Esophagus muscularis mucosa (tissue), 4 donors: ENCODE data around the gene PARN. TPM values are rescaled to one million over a fixed set of nuclear protein-coding genes. Genes with fewer than 3 reads are reported as not detected.

ENCODE experiments used
- DNase-seq: peaks from one replicate; pipeline ENCODE4 v3.0.0-alpha.2; 2017; ENCODE audit errors: extremely low spot score
- H3K27ac ChIP-seq, 4 donors: fragments of 200-600 bp; sonication (generic); replicated peaks in 1 of 4; 1 replicate in 3 of 4; 2 replicates in 1 of 4; pipeline ENCODE4 v1.5.1; 2016 to 2019; ENCODE audit warnings: mild to moderate bottlenecking in 1 of 4
- H3K27me3 ChIP-seq, 4 donors: fragments of 200-600 bp; sonication (generic); one replicate each; pipeline versions ENCODE4 v1.5.1 to v1.6.0; 2016 to 2019
- H3K36me3 ChIP-seq, 4 donors: fragments of 200-600 bp; sonication (generic); one replicate each; pipeline ENCODE4 v1.5.1; 2016 to 2019
- H3K4me1 ChIP-seq, 4 donors: fragments of 200-600 bp; sonication (generic); one replicate each; pipeline ENCODE4 v1.5.1; 2016 to 2019
- H3K4me3 ChIP-seq, 4 donors: fragments of 200-600 bp; sonication (generic); 1 replicate in 2 of 4; 2 replicates in 2 of 4; pipeline ENCODE4 v1.5.1; 2016 to 2019; ENCODE audit warnings: mild to moderate bottlenecking in 4 of 4, moderate library complexity in 1 of 4
- H3K9me3 ChIP-seq, 4 donors: fragments of 200-600 bp; sonication (generic); 1 replicate in 3 of 4; 2 replicates in 1 of 4; pipeline ENCODE4 v1.5.1; 2016 to 2019
- EP300 ChIP-seq: sonication (generic); formaldehyde crosslinking; IDR thresholded peaks from one replicate; pipeline ENCODE4 v1.6.1; 2017; ENCODE audit warnings: antibody characterized with exemption
- POLR2A ChIP-seq: fragments of 450-650 bp; IDR thresholded peaks from one replicate; pipeline ENCODE4 v1.6.1; 2017; ENCODE audit warnings: antibody characterized with exemption, moderate library complexity, mild to moderate bottlenecking, low read depth
- POLR2AphosphoS5 ChIP-seq, 2 donors: sonication (generic); formaldehyde crosslinking; IDR thresholded peaks; one replicate each; pipeline ENCODE4 v1.6.1; 2017; ENCODE audit warnings: antibody characterized with exemption in 2 of 2
- WGBS: methylation state at CpG from one replicate; pipeline ENCODE4 v1.1.5; 2018; 5-methylcytosine and 5-hydroxymethylcytosine counted together
- intact Hi-C: fragments of 100-400 bp; cut with DNase I; formaldehyde crosslinking; loops from one replicate; pipeline ENCODE4 v1.15.1; 2023
- total RNA-seq, 4 donors: library from RNA; depleted of rRNA; stranded (reverse); fragments of >200 nt; gene quantifications; one replicate each; pipeline versions ENCODE4 v1.1.0 to v1.2.1, GENCODE V29; 2016
- TF ChIP-seq, protein P1 (sequence below), 3 experiments: fragments of 200-600 bp in 2 of 3; fragments of 450-650 bp in 1 of 3; sonication (generic) in 2 of 3; IDR thresholded peaks; one replicate each; pipeline ENCODE4 v1.5.1; 2017 to 2019; ENCODE audit warnings: antibody characterized with exemption in 3 of 3, mild to moderate bottlenecking in 2 of 3, moderate library complexity in 1 of 3

PARN gene
- total RNA-seq, 4 donors from 2014 or later, result 32.6 to 43.5 (median 36.1) TPM

DNA sequence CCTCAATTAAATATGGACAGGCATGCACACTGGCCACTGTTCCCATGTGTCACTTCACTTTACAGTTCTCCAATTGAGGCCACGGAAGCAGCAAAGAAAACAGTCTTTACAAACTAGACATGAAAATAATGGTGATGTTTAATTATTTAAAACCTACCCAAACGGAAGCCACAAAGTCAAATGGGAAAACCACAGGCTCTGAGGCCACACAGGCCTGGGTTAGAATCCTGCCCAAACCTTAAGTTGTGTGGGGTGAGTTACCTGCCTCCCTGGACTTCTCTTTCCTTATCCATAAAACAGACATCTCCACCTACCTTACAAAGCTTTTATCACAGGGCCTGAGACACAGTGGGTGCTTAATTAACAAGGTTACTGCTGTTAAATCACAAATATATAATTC, 137.4 kb downstream of the PARN start:
- no peaks in the 10 kb centered on the region for H3K9me3 ChIP-seq
- 75% methylated on average over 2 of the region's 2 CpGs for WGBS
- H3K27ac ChIP-seq, result no peak overlapping the region
- H3K4me3 ChIP-seq, result no peak overlapping the region
- no peaks in the 10 kb centered on the region for H3K27me3 ChIP-seq
- peaks cover 0 to 7% (median 0%) of the 10 kb centered on the region in 4 donors for H3K36me3 ChIP-seq
- intact Hi-C loops, result no loop called here
- peak; percentile 81 for DNase-seq
- peaks cover 11 to 31% (median 19%) of the 10 kb centered on the region in 4 donors for H3K4me1 ChIP-seq
- TF ChIP-seq POLR2AphosphoS5 (IDR thresholded peaks at IDR 0.05) (no peak), EP300 (no peak), POLR2A (no peak)
- TF ChIP-seq, protein P1, sequence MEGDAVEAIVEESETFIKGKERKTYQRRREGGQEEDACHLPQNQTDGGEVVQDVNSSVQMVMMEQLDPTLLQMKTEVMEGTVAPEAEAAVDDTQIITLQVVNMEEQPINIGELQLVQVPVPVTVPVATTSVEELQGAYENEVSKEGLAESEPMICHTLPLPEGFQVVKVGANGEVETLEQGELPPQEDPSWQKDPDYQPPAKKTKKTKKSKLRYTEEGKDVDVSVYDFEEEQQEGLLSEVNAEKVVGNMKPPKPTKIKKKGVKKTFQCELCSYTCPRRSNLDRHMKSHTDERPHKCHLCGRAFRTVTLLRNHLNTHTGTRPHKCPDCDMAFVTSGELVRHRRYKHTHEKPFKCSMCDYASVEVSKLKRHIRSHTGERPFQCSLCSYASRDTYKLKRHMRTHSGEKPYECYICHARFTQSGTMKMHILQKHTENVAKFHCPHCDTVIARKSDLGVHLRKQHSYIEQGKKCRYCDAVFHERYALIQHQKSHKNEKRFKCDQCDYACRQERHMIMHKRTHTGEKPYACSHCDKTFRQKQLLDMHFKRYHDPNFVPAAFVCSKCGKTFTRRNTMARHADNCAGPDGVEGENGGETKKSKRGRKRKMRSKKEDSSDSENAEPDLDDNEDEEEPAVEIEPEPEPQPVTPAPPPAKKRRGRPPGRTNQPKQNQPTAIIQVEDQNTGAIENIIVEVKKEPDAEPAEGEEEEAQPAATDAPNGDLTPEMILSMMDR (IDR thresholded peaks at IDR 0.05), result no peak

DNA sequence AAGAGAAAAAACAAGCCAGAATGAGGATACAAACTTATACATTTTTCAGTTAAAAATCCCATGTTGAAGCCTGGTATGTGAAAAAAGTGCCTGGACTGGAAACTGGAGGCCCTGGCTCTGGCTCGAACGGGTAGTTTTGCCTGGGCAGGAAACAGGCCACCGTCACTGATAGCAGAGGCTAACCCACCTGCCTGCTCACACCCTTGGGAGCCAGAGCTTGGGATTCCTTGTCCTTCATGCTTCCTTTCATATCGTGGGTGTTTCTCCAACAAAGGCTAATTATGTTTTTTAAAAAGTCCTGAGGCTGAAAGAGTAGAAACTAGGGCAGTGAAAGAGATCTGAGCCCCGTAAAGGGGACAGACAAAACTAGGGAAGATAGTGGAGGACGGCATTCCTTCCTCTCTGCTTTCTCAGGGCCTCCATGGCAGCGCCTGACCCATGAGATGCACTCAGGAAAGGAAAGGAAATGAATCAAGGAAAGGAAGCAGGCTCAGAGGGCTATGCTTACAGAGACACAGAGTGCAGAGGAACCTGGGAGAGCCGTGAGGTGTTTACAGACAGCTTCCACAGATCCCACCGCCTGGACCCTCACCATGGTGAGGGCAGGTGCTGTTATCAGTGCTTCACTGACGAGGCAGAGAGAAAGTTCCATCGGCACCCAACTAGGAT, 138.1 kb downstream of the PARN start:
- Histone ChIP-seq H3K9me3 (no peaks in the 10 kb centered on the region), H3K27me3 (no peaks in the 10 kb centered on the region), H3K4me3 (no peak overlapping the region), H3K4me1 (peaks cover 13 to 31% (median 23%) of the 10 kb centered on the region in 4 donors), H3K36me3 (peaks cover 0 to 7% (median 0%) of the 10 kb centered on the region in 4 donors), H3K27ac (no peak overlapping the region)
- peak; percentile 39 for DNase-seq
- WGBS, result 75% methylated on average over 11 of the region's 11 CpGs
- intact Hi-C loops, result no loop called here
- TF ChIP-seq, protein P1 (IDR thresholded peaks at IDR 0.05), result no peak
- TF ChIP-seq EP300 (no peak), POLR2A (no peak), POLR2AphosphoS5 (IDR thresholded peaks at IDR 0.05) (no peak)

DNA sequence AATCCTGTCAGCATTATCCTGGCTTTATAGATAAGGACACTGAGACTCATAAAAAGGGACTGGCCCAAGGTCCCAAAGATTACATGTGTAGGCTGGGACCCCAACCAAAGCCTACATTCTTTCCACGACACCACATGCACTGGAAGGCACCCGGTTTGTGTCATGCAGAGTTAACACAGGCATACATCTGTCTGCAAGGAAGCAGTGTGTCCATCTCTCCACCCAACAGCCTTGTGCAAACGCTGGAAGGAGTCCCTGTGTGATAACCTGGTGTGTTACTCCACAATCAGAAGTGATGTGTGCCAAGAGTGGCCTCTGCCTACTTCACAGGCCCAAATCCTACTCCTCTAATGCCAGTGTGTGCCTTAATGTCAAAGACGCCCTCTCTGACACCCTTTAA, 139.8 kb downstream of the PARN start:
- intact Hi-C loops, result no loop called here
- 88% methylated on average over 4 of the region's 4 CpGs for WGBS

GRCh38 chr16:14489460-14489859, 140.6 kb downstream of the PARN start:
- Histone ChIP-seq H3K36me3 (peaks cover 0 to under 1% (median 0%) of the 10 kb centered on the region in 4 donors), H3K27ac (no peak overlapping the region), H3K27me3 (no peaks in the 10 kb centered on the region), H3K4me1 (peaks cover 27 to 41% (median 28%) of the 10 kb centered on the region in 4 donors), H3K4me3 (no peak overlapping the region), H3K9me3 (no peaks in the 10 kb centered on the region)
- intact Hi-C loops, result no loop called here
- DNase-seq, result peak; percentile 45
- WGBS, result 87% methylated on average over 4 of the region's 4 CpGs
- no peak for TF ChIP-seq POLR2A
- TF ChIP-seq, protein P1 (IDR thresholded peaks at IDR 0.05), result peak in 1 of 3 experiments; percentile 32

More for the DNA sequence above, 139.8 kb downstream of the PARN start:
- Histone ChIP-seq H3K27ac (no peak overlapping the region), H3K4me3 (no peak overlapping the region), H3K9me3 (no peaks in the 10 kb centered on the region), H3K36me3 (peaks cover 0 to under 1% (median 0%) of the 10 kb centered on the region in 4 donors), H3K27me3 (no peaks in the 10 kb centered on the region), H3K4me1 (peaks cover 27 to 36% (median 28%) of the 10 kb centered on the region in 4 donors)
- peak; percentile 70 for DNase-seq
- TF ChIP-seq POLR2AphosphoS5 (IDR thresholded peaks at IDR 0.05), result no peak
- no peak for TF ChIP-seq EP300
- TF ChIP-seq, protein P1 (IDR thresholded peaks at IDR 0.05), result no peak
- no peak for TF ChIP-seq POLR2A
